Measurements from ENCODE around the gene UBTFL1.

Gene UBTFL1

GRCh38 chr11:90120191-90120590 lies 34.4 kb downstream of the UBTFL1 start:
- H3K27ac ChIP-seq, result no peak overlapping the region
- H3K27me3 ChIP-seq (replicated peaks), result no peaks in the 10 kb centered on the region
- TF ChIP-seq CTCF (IDR thresholded peaks at IDR 0.05; ENCODE audit: low read depth, low read length, missing control alignments), result no peak
- in situ Hi-C loops (cut with HindIII; ENCODE audit: low pct_ligation_motif_present, low sequenced_read_pairs), result no loop called here
- H3K4me3 ChIP-seq (ENCODE audit: low read depth, low read length), result no peak overlapping the region
- no peak for DNase-seq
- no peaks in the 10 kb centered on the region for H3K36me3 ChIP-seq (replicated peaks)

- peak; percentile 46 for DNase-seq
- no peak for TF ChIP-seq CTCF (IDR thresholded peaks at IDR 0.05; ENCODE audit: low read depth, low read length, missing control alignments)
- Histone ChIP-seq H3K27ac (peak overlapping the region; percentile 10), H3K27me3 (replicated peaks) (no peaks in the 10 kb centered on the region), H3K4me3 (ENCODE audit: low read depth, low read length) (no peak overlapping the region), H3K36me3 (replicated peaks) (no peaks in the 10 kb centered on the region)
- in situ Hi-C loops (cut with HindIII; ENCODE audit: low pct_ligation_motif_present, low sequenced_read_pairs), result no loop called here
Measured at GRCh38 chr11:90124371-90124770, 38.6 kb downstream of the UBTFL1 start.

- in situ Hi-C loops (cut with HindIII; ENCODE audit: low pct_ligation_motif_present, low sequenced_read_pairs), result no loop called here
- no peaks in the 10 kb centered on the region for H3K36me3 ChIP-seq (replicated peaks)
- H3K27me3 ChIP-seq (replicated peaks), result no peaks in the 10 kb centered on the region
- H3K4me3 ChIP-seq (ENCODE audit: low read depth, low read length), result no peak overlapping the region
- no peak overlapping the region for H3K27ac ChIP-seq
- no peak for TF ChIP-seq CTCF (IDR thresholded peaks at IDR 0.05; ENCODE audit: low read depth, low read length, missing control alignments)
- DNase-seq, result no peak
Measured at GRCh38 chr11:90124946-90125345, 39.2 kb downstream of the UBTFL1 start.

- TF ChIP-seq CTCF (IDR thresholded peaks at IDR 0.05; ENCODE audit: low read depth, low read length, missing control alignments), result no peak
- Histone ChIP-seq H3K27me3 (replicated peaks) (no peaks in the 10 kb centered on the region), H3K36me3 (replicated peaks) (no peaks in the 10 kb centered on the region), H3K27ac (no peak overlapping the region), H3K4me3 (ENCODE audit: low read depth, low read length) (peak overlapping the region; percentile 68)
- no peak for DNase-seq
- in situ Hi-C loops (cut with HindIII; ENCODE audit: low pct_ligation_motif_present, low sequenced_read_pairs), result no loop called here
Measured at GRCh38 chr11:90133560-90134477, 48.1 kb downstream of the UBTFL1 start.

- Histone ChIP-seq H3K4me3 (ENCODE audit: low read depth, low read length) (peak within 1 kb of the TSS; percentile 68), H3K27ac (no peak within 1 kb of the TSS), H3K36me3 (replicated peaks) (no peaks in the 10 kb centered on the region), H3K27me3 (replicated peaks) (no peaks in the 10 kb centered on the region)
- in situ Hi-C loops (cut with HindIII; ENCODE audit: low pct_ligation_motif_present, low sequenced_read_pairs), result no loop called here
- DNase-seq, result peak; percentile 22
- TF ChIP-seq CTCF (IDR thresholded peaks at IDR 0.05; ENCODE audit: low read depth, low read length, missing control alignments), result no peak
Measured at GRCh38 chr11:90134478-90135003, 48.8 kb downstream of the UBTFL1 start, which contains the start of gene NAALAD2. Gene NAALAD2 (plus strand): TSS chr11:90134663. CDS start chr11:90134759, 96 bp downstream.
